Cardiac muscle cell (in vitro differentiated cells and primary cell): ENCODE data around the gene MAP1B. TPM values are rescaled to one million over a fixed set of nuclear protein-coding genes. Genes with fewer than 3 reads are reported as not detected.

ENCODE experiments used
- DNase-seq, 2 donors: peaks; one replicate each; pipeline versions ENCODE4 v3.0.0 to v3.0.0-alpha.2; 2010 to 2017; ENCODE audit warnings: low read depth in 1 of 2, low spot score in 1 of 2
- H3K27ac ChIP-seq: fragments of 200-600 bp; sonication (generic); 2 replicates; pipeline ENCODE4 v1.5.1; 2016
- H3K27me3 ChIP-seq: fragments of 200-600 bp; sonication (generic); 2 replicates; pipeline ENCODE4 v1.6.0; 2016; ENCODE audit warnings: control low read depth
- H3K36me3 ChIP-seq: fragments of 200-600 bp; sonication (generic); 2 replicates; pipeline ENCODE4 v1.5.1; 2016; ENCODE audit warnings: control low read depth
- H3K4me1 ChIP-seq: fragments of 200-600 bp; sonication (generic); 2 replicates; pipeline ENCODE4 v1.8.1; 2017; ENCODE audit warnings: low read depth, mild to moderate bottlenecking, mixed run types
- H3K4me3 ChIP-seq: fragments of 200-600 bp; sonication (generic); 2 replicates; pipeline ENCODE4 v1.5.1; 2016; ENCODE audit warnings: mild to moderate bottlenecking
- H3K9me3 ChIP-seq: fragments of 200-600 bp; sonication (generic); 2 replicates; pipeline ENCODE4 v1.5.1; 2017; ENCODE audit warnings: low read depth, mild to moderate bottlenecking, control low read depth
- polyA plus RNA-seq: library from polyadenylated mRNA; unstranded; fragments of >200 nt; fragmentation: Nextera tagmentation; extraction: Ambion mirVana; gene quantifications from 2 replicates; pipeline ENCODE4 v1.2.1, GENCODE V29; 2016
- total RNA-seq: library from RNA; depleted of rRNA; stranded (reverse); fragments of >200 nt; gene quantifications from 2 replicates; pipeline ENCODE4 v1.2.3, GENCODE V29; 2016
- TF ChIP-seq, protein P1 (sequence below): IDR thresholded peaks from 2 replicates; pipeline ENCODE4 v1.5.1; 2012; ENCODE audit warnings: low read depth, mild to moderate bottlenecking, low read length

Gene MAP1B
- total and polyA plus RNA-seq, 2 experiments from 2014 or later = 119 to 142 TPM

- no peak overlapping the region for H3K27ac ChIP-seq
- no peaks in the 10 kb centered on the region for H3K9me3 ChIP-seq
- TF ChIP-seq, protein P1, sequence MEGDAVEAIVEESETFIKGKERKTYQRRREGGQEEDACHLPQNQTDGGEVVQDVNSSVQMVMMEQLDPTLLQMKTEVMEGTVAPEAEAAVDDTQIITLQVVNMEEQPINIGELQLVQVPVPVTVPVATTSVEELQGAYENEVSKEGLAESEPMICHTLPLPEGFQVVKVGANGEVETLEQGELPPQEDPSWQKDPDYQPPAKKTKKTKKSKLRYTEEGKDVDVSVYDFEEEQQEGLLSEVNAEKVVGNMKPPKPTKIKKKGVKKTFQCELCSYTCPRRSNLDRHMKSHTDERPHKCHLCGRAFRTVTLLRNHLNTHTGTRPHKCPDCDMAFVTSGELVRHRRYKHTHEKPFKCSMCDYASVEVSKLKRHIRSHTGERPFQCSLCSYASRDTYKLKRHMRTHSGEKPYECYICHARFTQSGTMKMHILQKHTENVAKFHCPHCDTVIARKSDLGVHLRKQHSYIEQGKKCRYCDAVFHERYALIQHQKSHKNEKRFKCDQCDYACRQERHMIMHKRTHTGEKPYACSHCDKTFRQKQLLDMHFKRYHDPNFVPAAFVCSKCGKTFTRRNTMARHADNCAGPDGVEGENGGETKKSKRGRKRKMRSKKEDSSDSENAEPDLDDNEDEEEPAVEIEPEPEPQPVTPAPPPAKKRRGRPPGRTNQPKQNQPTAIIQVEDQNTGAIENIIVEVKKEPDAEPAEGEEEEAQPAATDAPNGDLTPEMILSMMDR = no peak
- no peak overlapping the region for H3K4me3 ChIP-seq
- no peak for DNase-seq
- peaks cover 27% of the 10 kb centered on the region for H3K36me3 ChIP-seq
- no peaks in the 10 kb centered on the region for H3K4me1 ChIP-seq
- no peaks in the 10 kb centered on the region for H3K27me3 ChIP-seq
These were observed 10.0 kb downstream of the MAP1B start for GRCh38 chr5:72117307-72117706.

- Histone ChIP-seq H3K4me1 (peaks cover 3% of the 10 kb centered on the region), H3K9me3 (no peaks in the 10 kb centered on the region), H3K36me3 (peaks cover 19% of the 10 kb centered on the region), H3K27ac (no peak overlapping the region), H3K27me3 (no peaks in the 10 kb centered on the region), H3K4me3 (no peak overlapping the region)
- no peak for DNase-seq
- TF ChIP-seq, protein P1 = no peak
These were observed 13.9 kb downstream of the MAP1B start for GRCh38 chr5:72121052-72121779.

- Histone ChIP-seq H3K9me3 (no peaks in the 10 kb centered on the region), H3K4me3 (no peak overlapping the region), H3K27me3 (no peaks in the 10 kb centered on the region), H3K27ac (no peak overlapping the region), H3K36me3 (peaks cover 12% of the 10 kb centered on the region), H3K4me1 (peaks cover 3% of the 10 kb centered on the region)
- TF ChIP-seq, protein P1 = no peak
- no peak for DNase-seq
These were observed 14.6 kb downstream of the MAP1B start for GRCh38 chr5:72121780-72122445.

- Histone ChIP-seq H3K36me3 (peaks cover 5% of the 10 kb centered on the region), H3K27me3 (no peaks in the 10 kb centered on the region), H3K4me1 (peaks cover 3% of the 10 kb centered on the region), H3K9me3 (no peaks in the 10 kb centered on the region), H3K27ac (no peak overlapping the region), H3K4me3 (no peak overlapping the region)
- TF ChIP-seq, protein P1 = no peak
- no peak for DNase-seq
These were observed 15.3 kb downstream of the MAP1B start for GRCh38 chr5:72122602-72123001.

DNA sequence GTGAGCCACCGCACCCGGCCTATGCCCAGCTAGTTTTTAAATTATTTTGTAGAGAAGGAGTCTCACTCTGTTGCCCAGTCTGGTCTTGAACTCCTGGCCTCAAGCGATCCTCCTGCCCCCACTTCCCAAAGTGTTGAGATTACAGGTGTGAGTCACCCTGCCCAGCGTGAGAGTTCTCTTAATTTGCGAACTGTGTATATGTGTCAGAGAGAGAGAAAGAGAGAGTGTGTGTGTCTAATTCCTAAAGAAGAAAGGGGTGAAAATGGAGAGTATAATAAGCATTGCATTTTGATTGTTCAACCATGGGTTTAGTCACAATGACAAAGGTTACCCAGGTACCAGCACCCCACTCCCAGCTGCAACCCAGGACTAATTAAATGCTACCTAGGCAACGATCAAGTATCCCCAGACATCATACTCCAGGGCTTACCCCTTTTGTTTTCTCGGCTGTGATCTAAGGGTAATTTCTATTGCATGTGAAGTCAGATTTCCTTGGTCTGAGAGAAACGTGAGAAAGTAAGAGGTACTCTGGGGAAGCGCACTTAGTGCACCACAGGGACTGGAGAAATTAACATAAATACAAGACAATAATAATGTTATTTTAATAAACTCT lies 16.6 kb downstream of the MAP1B start:
- Histone ChIP-seq H3K4me1 (peaks cover 3% of the 10 kb centered on the region), H3K4me3 (no peak overlapping the region), H3K27ac (no peak overlapping the region), H3K27me3 (no peaks in the 10 kb centered on the region), H3K9me3 (no peaks in the 10 kb centered on the region), H3K36me3 (no peaks in the 10 kb centered on the region)
- TF ChIP-seq, protein P1 = no peak
- no peak for DNase-seq
